ENCODE results near the gene ART3.
A peak's percentile ranks its signal among the peaks of the same experiment; 100 is the strongest.
"Not testable (repeated sequence)": the region's sequence is repeated elsewhere in the genome, so short reads cannot be mapped to it uniquely, and the experiment has no call there.

ART3 gene

GRCh38 chr4:76074468-76074867, at the start of gene ART3:
Gene ART3, plus strand, starts transcription at chr4:76074709. Its CDS starts 1,181 bp downstream, at chr4:76075890.
- no peak for DNase-seq

DNA sequence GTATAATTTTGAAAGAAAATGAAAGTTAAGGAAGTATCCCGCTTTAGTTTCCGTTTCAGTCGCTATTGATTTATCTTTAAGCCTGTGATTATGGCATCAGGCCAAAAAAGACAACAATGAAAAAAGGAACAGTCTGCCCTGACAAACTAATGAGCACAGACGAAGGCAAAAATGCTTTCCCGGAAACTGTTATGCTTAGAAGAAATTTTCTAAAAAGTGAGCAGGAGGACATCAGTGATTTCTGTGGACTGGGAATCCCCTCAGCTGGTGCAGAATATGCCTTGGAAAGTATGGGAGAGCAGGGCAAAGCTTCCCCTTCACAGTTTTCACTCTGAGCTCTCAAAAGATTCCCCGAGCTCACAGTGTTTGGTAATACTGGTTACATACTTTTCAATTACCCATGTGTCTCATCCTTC, 46.2 kb upstream of the ART3 start:
- DNase-seq: no peak

DNA sequence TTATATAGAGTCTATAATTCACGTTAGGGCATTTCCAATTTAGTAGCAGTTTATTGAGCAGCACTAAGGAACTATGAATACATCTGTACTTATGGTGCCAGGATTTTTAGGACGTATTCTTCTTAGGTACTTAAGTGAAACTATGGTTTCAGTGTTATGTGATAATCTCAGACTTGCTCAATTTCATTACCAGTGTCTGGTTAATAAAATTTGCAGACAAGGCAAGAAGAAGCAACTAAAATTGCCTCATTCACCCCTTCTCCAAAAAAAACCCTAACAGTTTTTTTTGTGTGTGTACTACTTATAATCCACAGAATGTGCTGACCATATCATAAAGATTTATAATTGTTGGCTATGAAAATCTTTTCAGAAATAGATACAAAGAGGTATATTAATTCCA, 45.2 kb upstream of the ART3 start:
- no peak for DNase-seq

DNA sequence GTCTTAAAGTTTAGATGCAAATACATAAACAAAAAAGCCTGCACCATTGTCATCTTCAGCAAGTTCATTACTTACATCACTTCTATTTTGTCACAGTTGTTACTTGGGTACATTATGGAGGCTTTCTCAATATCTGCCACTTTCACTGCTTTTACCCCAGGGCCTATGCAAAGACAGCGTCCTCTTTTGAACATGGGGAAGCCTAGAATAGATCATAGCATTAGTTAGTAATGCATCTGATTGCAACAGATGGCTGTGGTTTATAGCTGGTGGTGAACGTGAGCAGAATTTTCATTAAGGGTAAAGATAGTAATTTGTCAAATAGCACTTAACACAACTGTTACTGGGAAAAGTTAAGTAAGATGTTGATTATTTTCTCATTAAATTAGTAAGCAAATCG, 39.4 kb upstream of the ART3 start:
- DNase-seq: no peak

DNA sequence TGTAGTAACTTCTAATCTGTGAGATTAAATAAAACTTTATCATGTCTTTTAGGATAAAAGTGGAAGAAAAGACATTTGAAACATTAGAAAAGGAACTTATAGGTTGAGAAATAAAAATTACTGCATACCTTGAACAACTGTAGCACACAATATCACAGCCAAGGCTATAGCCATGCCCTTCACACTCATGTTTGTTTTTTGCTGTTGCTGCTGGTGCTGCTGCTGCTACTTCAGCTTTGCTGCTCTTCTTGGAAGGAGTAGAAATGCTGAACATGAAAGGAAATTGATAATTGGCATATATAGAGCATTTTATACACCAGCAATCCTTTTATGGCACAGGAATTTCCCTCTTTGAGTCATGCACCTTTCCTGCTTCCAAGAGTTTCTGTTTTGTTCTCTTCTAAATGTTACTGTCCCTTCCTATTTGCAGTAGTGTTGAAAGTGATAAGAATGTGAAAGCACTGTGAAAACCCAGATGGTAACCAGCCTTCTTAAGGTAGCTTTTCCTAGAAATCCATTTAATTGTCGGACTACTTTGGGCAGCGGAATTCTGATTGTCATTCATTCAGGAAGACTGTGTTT, 38.6 kb upstream of the ART3 start, which contains the start of gene CXCL11:
TSS of gene CXCL11 (minus strand) at position 272 of the 582 bp plus-strand sequence. CDS start at position 189, 83 bp downstream.
- no peak for DNase-seq

GRCh38 chr4:76036855-76037254, 37.7 kb upstream of the ART3 start:
- no peak for DNase-seq

DNA sequence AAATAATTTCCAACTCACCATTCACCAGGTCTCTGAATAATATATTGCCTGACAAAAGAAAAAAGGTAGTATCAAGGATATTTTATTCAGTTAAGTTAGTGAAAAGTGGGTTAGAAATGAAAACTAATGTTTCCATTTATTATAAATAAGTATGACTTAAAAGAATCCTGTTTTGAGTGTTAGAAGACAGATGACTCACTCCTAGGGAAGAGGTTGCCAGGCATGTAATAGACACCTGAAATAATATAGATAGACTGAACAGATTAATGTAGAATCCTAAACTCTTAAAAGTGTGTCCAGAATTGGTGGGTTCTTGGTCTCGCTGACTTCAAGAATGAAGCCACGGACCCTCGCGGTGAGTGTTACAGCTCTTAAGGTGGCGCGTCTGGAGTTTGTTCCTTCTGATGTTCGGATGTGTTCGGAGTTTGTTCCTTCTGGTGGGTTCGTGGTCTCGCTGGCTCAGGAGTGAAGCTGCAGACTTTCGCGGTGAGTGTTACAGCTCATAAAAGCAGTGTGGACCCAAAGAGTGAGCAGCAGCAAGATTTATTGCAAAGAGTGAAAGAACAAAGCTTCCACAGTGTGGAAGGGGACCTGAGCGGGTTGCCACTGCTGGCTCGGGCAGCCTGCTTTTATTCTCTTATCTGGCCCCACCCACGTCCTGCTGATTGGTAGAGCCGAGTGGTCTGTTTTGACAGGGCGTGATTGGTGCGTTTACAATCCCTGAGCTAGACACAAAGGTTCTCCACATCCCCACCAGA, 32.1 kb upstream of the ART3 start:
- not testable (repeated sequence) for DNase-seq

DNA sequence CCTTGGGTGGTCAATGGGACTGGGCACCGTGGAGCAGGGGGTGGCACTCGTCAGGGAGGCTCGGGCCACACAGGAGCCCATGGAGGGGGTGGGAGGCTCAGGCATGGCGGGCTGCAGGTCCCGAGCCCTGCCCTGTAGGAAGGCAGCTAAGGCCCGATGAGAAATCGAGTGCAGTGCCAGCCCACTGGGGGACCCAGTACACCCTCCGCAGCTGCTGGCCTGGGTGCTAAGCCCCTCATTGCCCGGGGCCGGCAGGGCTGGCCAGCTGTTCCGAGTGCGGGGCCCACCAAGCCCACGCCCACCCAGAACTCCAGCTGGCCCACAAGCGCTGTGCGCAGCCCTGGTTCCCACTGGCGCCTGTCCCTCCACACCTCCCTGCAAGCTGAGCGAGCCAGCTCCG, 31.2 kb upstream of the ART3 start:
- DNase-seq: not testable (repeated sequence)

GRCh38 chr4:76044686-76045085, 29.8 kb upstream of the ART3 start:
- not testable (repeated sequence) for DNase-seq

DNA sequence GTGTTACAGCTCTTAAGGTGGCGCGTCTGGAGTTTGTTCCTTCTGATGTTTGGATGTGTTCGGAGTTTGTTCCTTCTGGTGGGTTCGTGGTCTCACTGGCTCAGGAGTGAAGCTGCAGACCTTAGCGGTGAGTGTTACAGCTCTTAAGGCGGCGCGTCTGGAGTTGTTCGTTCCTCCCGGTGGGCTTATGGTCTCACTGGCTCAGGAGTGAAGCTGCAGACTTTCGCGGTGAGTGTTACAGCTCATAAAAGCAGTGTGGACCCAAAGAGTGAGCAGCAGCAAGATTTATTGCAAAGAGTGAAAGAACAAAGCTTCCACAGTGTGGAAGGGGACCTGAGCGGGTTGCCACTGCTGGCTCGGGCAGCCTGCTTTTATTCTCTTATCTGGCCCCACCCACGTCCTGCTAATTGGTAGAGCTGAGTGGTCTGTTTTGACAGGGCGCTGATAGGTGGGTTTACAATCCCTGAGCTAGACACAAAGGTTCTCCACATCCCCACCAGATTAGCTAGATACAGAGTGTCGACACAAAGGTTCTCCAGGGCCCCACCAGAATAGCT, 24.6 kb upstream of the ART3 start:
- DNase-seq: not testable (repeated sequence)

DNA sequence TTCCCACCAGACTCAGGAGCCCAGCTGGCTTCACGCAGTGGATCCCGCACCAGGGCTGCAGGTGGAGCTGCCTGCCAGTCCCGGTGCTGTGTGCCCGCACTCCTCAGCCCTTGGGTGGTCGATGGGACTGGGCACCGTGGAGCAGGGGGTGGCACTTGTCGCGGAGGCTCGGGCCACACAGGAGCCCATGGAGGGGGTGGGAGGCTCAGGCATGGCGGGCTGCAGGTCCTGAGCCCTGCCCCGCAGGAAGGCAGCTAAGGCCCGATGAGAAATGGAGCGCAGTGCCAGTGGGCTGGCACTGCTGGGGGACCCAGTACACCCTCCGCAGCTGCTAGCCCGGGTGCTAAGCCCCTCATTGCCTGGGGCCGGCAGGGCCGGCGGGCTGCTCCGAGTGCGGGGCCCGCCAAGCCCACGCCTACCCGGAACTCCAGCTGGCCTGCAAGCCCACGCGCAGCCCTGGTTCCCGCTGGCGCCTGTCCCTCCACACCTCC, 23.9 kb upstream of the ART3 start:
- not testable (repeated sequence) for DNase-seq

GRCh38 chr4:76053730-76054129, 20.8 kb upstream of the ART3 start:
- DNase-seq: no peak

DNA sequence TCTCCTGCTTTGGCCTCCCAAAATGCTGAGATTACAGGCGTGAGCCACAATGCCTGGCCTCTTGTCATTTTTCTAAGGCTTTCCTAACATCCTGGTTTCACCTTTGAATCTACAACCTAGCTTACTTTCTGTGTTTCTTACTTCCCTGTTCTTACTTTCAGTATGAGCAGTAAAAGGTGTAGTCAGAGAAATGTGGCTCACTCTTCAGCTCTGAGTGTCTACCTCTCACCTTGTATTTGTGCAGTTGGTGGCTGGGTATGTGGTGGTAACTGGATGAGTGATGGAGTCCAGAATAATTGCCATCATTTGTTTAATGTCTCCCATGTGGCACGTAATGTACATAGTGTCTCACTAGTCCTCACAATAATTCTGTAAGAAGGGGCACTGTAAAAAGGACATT, 19.5 kb upstream of the ART3 start:
- no peak for DNase-seq

DNA sequence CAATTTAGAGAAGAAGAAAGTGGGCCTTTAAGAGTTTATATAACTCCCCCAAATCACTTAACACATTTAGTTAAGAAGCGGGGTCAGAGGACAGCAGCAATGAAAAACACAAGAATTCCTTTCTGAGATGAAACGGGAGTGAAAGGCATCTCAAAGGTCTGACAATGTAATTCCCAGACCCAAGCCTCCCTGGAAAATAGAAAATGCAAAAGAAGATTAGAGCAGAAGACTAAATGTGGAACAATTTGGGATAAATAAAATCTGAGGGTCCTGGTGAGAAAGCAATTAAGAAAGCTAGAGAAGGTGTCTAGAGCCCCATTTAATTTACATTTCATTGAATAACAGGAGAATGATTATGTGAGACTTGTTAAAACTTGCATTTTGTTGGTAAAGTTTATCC, 19.1 kb upstream of the ART3 start:
- DNase-seq: no peak

DNA sequence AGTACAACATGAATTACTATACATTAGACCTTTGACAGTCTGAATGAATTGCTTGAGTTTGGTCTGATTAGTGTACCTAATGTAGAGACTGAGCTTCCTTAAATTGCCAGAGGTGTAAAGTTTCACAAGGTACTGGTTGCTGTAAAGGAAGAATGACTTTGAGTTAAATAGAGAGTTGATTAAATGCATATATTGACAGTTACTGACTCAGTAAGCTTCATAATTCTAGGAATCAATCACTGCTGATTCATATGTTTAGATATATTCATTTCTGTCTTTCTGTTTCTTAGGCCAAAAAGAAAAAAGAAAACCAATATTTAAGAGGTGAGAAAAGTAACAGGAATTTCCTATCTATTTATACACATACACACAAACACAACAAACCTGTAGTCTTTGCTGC, 16.2 kb upstream of the ART3 start:
- DNase-seq: no peak

DNA sequence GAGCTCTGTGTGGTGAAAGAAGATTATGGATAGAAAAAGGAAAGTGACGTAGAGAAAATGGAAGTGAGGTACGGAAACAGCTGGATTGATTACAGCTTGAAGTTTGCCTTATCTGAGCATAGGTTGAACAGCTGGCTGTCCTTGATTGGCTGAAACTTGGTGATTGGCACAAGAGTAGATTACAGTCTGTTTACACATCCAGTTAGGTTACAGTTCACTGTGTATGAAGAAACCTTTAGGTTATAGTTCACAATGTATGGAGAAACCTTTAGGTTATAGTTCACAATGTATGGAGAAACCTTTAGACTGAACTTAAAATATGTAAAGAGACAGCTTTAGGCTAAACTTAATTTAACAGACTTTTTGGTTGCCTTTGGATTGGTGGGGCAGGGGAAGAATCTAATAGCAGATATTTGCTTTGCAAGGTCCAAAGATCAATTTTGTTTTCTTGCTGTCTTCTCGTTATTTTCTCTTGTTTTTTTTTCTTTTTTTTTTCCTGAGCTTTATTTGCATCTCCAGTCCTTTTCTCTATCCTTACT, 15.6 kb upstream of the ART3 start:
- DNase-seq: no peak

DNA sequence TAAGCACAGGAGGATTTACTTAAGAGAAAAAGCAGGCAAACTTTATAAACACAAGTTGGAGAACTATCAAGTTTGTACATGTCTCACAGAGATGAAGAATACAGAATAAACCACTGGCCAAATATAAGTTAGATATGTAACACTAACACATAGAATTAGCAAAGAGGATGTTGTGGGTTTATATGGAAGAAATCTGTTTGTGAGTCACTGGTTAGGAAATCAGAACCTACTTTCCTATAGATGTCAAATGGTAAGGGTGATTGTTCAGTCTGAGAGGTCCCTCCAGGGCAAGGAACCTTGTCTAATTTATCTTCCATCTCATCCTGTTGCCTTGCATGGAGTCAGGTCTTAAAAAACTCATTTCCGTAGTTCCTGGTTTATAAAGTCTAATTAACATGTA, 14.8 kb upstream of the ART3 start:
- DNase-seq: no peak

DNA sequence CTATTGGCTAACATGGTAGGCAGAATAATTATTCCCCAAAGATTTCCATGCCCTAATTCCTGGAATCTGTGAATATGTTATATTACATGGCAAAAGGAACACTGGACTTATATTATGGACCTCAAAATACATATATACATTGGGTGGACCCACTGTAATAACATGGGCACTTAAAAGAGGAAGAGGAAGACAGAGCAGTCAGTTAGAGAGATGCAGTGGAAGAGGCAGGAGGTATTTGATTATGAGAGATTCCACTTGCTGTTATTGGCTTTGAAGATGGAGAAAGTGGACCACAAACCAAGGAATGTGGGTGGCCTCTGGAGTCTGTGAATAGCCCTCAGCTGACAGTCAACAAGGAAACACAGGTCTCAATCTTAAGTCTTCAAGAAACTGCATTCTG, 14.0 kb upstream of the ART3 start:
- no peak for DNase-seq

- no peak for DNase-seq
Measured at GRCh38 chr4:76061421-76061820, 13.1 kb upstream of the ART3 start.

DNA sequence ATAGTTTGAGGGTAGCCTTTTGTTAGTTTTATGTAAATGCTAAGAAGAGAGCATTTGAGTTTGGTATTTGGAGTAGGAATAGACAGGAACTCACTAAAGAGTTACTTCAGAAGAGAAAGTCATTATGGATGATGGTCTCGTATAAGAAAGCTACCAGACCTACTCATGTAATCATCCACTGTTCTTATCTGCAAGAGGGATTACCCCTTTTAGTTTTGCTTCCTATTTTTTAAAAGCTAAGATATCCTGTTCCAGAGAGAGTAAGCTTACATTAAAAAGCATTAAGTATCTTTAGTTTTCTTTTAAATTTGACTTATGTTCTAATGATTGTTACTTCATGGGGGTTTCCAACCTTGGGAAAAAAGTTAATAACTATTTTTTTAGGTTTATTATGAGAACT, 12.5 kb upstream of the ART3 start:
- no peak for DNase-seq

DNA sequence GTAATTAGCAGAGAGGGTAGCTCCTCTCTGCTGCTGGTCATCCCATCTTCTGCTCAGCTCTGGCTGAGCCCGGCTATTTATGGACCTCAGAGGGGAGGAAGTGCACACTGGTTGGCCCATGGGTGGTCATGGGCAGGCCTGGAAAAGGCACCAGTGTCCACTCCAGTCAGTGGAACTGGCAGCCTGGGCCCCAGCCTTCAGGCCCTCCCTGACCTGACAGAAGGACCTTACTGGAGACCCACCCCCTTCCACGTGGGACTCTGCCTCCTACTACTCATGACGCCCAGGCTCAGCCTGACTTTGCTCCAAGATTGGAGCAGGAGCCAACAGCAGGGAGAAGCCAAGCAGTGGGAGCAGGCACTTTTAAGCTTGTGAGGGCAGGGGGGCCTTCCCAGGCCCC, 8.0 kb upstream of the ART3 start:
- DNase-seq: no peak

- DNase-seq: peak; percentile 23
Measured at GRCh38 chr4:76067652-76068286, 6.7 kb upstream of the ART3 start.

DNA sequence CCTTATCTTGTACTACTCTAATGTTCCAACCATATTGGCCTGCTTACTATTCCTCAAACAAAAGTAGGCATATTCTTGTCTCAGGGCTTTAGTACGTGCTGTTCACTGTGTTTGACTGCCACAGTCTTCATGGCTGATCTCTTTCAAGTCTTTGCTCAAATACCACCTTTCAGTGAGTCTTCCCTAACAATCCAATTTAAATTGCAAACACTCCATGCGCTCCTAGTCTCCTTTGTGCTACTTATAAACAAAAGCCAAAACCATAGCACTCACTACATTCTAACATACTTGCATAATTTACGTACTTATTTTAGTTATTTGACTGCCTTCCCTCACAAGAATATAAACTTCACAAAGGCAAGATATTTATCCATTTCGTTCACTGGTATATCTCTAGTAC, 1.7 kb upstream of the ART3 start:
- no peak for DNase-seq

Data from 8988T (cell line).